Stimulated activated CD4-positive, alpha-beta T cell treated with anti-CD3 and anti-CD28 coated beads, Interleukin-1b, Interleukin-23, amount 100 ng/mL, for 1 hour (primary cell): ENCODE measurements around the gene ALMS1.
"Not testable (repeated sequence)": the region's sequence is repeated elsewhere in the genome, so short reads cannot be mapped to it uniquely, and the experiment has no call there.

ENCODE experiments used
- DNase-seq, 2 donors: peaks; one replicate each; pipeline ENCODE4 v3.0.0-alpha.2; 2020; ENCODE audit warnings: low read depth in 2 of 2

Gene ALMS1

DNA sequence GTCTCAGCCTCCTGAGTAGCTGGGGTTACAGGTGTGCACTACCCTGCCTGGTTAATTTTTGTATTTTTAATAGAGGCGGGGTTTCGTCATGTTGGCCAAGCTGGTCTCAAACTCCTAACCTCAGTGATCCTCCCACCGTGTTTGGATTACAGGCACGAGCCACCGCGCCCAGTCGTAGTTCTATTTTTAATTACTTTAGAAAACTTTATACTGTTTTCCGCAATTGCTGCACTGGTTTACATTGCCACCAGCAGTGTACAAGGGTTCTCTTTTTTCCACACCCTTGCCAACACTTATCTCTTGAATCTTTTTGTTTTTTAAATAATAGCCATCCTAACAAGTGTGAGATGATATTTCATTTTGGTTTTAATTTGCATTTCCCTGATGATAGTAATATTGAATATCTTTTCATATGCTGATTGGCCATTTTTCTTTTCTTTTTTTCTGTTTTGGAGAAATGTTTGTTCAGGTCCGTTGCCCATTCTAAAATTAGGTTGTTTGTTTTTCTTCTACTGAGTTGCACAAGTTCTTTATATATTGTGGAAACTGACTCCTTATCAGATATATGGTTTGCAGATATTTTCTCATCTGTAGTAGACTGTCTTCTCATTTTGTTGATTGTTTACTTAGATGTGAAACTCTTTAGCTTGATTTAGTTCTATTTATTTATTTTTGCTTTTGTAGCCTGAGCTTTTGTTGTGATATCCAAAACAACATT is 16.9 kb downstream of the ALMS1 start:
- DNase-seq: no peak

DNA sequence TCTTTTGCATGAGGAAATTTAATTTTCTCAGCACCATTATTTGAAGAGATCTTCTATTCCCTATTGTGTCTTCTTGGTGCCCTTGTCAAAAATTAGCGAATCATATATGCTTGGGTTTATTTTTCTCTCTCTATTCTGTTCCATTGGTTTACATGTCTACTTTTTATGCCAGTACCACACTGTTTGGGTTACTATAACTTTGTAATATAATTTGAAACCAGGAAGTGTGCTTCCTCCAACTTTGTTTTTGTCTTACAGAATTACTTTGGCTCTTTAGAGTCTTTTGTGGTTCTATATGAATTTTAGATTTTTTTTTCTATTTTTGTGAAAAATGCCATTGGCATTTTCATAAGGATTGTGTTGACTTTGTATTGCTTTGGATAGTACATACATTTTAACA is 17.6 kb downstream of the ALMS1 start:
- no peak for DNase-seq

DNA sequence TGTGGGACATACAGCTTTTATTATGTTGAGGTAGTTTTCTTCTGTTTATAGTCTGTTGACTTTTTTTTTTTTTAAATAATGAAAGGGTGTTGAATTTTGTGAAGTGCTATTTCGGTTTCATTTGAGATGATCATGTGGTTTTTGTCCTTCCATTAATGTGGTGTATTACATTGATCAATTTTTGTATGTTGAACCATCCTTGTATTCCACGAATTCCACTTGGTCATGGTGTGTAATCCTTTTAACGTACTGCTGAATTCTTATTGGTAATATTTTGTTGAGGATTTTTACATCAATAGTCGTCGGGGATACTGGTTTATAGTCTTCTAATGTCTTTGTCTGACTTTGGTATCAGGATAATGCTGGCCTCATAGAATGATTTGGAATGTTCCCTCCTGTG is 18.8 kb downstream of the ALMS1 start:
- no peak for DNase-seq

DNA sequence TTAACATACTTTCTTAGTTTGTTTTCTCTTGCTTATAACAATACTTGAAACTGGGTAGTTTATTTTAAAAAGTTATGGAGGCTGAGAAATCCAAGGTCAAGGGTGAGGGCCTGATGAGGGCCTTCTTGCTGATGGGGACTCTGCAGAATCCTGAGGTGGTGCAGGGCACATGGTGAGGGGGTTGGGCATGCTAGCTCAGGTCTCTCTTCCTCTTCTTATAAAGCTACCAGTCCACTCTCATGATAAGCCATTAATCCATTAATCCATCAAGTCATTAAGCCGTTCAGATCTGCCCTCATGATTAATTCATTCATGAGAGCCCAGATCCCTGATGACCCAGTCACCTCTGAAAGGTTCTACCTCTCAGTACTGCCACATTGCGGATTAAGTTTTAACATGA is 21.4 kb downstream of the ALMS1 start:
- DNase-seq: no peak

- DNase-seq: no peak
These were observed 22.6 kb downstream of the ALMS1 start for GRCh38 chr2:73408198-73408597.

DNA sequence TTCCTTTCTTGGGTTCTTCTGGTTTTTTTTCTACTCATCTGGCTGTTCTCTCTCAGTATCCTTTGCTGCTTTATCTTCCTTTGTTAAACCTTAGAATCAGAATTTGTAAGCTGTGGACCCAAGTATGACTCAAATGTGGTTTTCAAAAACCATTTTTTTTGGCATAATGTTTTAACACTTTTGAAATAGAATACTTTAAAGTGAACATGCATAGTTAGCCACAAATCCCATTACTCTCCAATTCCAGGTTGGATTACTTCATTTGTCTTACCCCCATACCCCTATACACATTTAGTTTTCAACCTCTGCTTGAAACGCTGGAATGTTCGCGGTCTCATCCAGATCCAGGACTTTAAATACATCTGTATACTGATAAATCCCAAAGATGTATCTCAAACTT is 29.1 kb downstream of the ALMS1 start:
- no peak for DNase-seq

DNA sequence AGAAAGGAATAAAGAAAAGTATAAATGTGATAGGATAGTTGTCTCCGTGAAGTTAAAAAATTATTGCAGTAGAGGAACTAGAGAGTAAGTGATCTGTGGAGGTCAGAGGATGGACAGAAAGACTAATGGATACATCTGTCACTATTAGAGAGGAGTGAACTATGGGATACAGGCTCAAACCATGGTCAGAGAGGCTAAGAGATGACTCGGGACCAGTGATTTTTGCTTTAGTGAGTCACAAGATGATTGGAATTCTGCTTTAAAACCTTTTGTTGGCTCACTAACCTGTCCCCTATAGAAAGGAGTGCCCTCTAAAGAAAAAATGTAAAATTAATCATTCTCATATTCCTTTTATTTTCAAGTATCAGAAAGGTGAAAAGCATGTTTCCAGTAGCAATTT is 30.3 kb downstream of the ALMS1 start:
- DNase-seq: no peak

DNA sequence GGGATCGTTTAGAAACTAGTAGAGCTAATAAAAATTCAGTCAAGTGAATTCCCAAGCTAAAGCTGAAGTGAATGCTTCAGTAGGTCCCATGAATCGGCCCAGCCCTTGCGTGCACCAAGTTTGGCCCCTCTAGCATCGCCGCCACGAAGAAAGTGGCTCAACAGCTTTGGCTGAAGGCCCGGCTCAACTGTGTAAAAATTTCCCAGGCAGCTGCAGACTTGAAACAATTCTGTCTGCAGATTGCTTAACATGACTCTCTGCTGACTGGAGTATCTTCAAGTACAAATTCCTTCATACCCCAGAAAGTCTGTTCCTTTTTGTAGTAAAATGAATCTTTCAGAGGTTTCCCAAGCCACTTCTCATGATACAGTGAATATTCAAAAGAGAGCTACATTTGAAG is 32.7 kb downstream of the ALMS1 start:
- no peak for DNase-seq

- no peak for DNase-seq
These were observed 38.3 kb downstream of the ALMS1 start for GRCh38 chr2:73423913-73424312.

- no peak for DNase-seq
These were observed 40.5 kb downstream of the ALMS1 start for GRCh38 chr2:73426176-73426575.

GRCh38 chr2:73436019-73436418 is 50.4 kb downstream of the ALMS1 start:
- no peak for DNase-seq

- DNase-seq: no peak
These were observed 58.6 kb downstream of the ALMS1 start for GRCh38 chr2:73444202-73444601.

GRCh38 chr2:73448856-73449255 is 63.2 kb downstream of the ALMS1 start:
- DNase-seq: no peak

GRCh38 chr2:73449404-73449803 is 63.8 kb downstream of the ALMS1 start:
- no peak for DNase-seq

DNA sequence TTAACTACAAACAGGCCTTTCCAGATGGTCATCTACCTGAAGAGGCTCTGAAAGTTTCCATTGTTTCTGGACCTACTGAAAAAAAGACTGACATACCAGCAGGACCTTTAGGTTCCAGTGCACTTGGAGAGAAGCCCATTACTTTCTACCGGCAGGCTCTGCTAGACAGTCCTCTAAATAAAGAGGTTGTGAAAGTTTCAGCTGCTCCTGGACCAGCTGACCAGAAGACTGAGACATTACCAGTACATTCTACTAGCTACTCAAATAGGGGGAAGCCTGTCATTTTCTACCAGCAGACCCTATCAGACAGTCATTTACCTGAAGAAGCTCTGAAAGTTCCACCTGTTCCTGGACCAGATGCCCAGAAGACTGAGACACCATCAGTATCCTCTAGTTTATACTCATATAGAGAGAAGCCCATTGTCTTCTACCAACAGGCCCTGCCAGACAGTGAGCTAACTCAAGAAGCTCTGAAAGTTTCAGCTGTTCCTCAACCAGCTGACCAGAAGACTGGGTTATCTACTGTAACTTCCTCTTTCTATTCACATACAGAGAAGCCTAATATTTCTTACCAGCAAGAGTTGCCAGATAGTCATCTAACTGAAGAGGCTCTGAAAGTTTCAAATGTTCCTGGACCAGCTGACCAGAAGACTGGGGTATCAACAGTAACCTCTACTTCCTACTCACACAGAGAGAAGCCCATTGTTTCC is 65.8 kb downstream of the ALMS1 start:
- no peak for DNase-seq

GRCh38 chr2:73457982-73458381 is 72.3 kb downstream of the ALMS1 start:
- no peak for DNase-seq

- not testable (repeated sequence) for DNase-seq
These were observed 76.8 kb downstream of the ALMS1 start for GRCh38 chr2:73462388-73462787.

DNA sequence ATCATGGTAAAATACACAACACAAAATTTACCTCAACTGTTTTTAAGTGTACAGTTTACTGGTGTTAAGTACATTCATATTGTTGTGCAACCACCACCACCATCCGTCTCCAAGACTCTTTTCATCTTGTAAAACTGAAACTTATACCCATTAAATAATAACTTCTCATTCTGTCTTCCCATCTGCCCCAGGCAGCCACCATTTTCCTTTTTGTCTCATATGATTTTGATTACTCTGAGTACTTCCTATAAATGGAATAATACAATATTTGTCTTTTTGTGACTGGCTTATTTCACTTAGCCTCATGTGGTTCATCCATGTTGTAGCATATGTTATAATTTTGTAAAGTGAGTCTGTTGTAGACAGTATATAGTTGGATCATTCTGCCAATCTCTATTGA is 82.7 kb downstream of the ALMS1 start:
- no peak for DNase-seq

GRCh38 chr2:73483874-73484273 is 98.2 kb downstream of the ALMS1 start:
- DNase-seq: not testable (repeated sequence)

GRCh38 chr2:73487112-73487657 is 101.5 kb downstream of the ALMS1 start:
- no peak for DNase-seq

GRCh38 chr2:73488079-73488478 is 102.4 kb downstream of the ALMS1 start:
- DNase-seq: no peak

DNA sequence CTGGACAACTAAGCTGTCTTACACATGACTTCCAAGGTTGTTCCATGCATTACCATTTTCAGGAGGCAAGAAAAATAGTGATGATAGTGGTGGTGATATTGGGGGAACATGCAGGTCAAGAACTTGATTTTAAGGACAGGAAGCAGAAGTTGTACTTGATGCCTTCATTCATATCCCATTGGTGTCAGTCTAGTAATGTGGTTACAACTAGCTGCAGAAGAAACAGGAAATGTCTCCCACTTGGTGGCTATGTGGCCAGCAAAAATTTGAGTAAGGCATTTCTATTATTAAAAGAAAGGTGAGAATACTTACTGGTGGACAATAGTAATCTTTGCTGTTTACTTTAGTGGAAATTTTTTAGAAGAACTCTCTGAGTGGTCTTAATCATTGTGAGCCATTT is 103.4 kb downstream of the ALMS1 start:
- DNase-seq: no peak

- DNase-seq: no peak
These were observed 108.4 kb downstream of the ALMS1 start for GRCh38 chr2:73494031-73494430.
